Lower leg skin (tissue), 3 donors: Measurements from ENCODE around the gene SLC3A2.

ENCODE experiments used
- POLR2A ChIP-seq, 2 donors: fragments of 450-650 bp; IDR thresholded peaks; one replicate each; pipeline ENCODE4 v1.6.1; 2016 to 2017; ENCODE audit warnings: antibody characterized with exemption in 2 of 2, mild to moderate bottlenecking in 1 of 2, moderate library complexity in 1 of 2
- TF ChIP-seq, protein P1 (sequence below), 3 donors: fragments of 450-650 bp; IDR thresholded peaks; one replicate each; pipeline ENCODE4 v1.5.1; 2016; ENCODE audit warnings: antibody characterized with exemption in 3 of 3, mild to moderate bottlenecking in 3 of 3, moderate library complexity in 2 of 3

DNA sequence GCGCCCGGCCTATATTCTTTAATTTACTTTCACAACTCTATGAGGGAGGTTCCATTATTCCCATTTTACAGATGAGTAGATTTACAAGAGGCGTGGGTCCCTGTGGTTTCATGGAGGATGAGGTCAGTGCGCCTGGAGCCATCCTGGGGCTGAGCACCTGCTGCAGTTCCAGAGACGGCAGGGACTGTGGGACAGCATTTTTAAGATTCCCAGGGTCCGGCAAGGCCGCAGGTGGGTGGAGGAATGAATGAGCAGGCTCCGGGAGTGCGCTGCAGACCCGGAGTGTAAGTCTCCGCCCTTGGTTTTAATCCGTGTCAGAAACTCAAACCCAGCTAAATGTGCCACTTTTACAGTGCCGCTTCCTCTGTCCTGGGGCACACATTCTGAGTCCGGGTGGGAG, 44.6 kb downstream of the SLC3A2 start:
- TF ChIP-seq, protein P1, sequence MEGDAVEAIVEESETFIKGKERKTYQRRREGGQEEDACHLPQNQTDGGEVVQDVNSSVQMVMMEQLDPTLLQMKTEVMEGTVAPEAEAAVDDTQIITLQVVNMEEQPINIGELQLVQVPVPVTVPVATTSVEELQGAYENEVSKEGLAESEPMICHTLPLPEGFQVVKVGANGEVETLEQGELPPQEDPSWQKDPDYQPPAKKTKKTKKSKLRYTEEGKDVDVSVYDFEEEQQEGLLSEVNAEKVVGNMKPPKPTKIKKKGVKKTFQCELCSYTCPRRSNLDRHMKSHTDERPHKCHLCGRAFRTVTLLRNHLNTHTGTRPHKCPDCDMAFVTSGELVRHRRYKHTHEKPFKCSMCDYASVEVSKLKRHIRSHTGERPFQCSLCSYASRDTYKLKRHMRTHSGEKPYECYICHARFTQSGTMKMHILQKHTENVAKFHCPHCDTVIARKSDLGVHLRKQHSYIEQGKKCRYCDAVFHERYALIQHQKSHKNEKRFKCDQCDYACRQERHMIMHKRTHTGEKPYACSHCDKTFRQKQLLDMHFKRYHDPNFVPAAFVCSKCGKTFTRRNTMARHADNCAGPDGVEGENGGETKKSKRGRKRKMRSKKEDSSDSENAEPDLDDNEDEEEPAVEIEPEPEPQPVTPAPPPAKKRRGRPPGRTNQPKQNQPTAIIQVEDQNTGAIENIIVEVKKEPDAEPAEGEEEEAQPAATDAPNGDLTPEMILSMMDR (IDR thresholded peaks at IDR 0.05), result no peak
- no peak for TF ChIP-seq POLR2A (IDR thresholded peaks at IDR 0.05)
